GM23338 (cell line): ENCODE data around the gene PRKAR1A.

Experiments
- CREB1 ChIP-seq: fragments of 250-450 bp; sonication (Bioruptor Pico); IDR thresholded peaks from 2 replicates; pipeline ENCODE4 v1.5.0; 2020; ENCODE audit warnings: low read depth, mild to moderate bottlenecking, moderate library complexity
- CTCF ChIP-seq, 2 experiments: fragments of 200-600 bp in 1 of 2; sonication (generic) in 1 of 2; conservative IDR thresholded peaks; 2 replicates each; pipeline versions ENCODE4 v1.5.1 to v1.6.1; 2016 to 2017; ENCODE audit warnings: antibody characterized with exemption in 2 of 2, low read depth in 2 of 2, mild to moderate bottlenecking in 2 of 2, moderate library complexity in 1 of 2
- EZH2 ChIP-seq: fragments of 200-600 bp; sonication (generic); IDR thresholded peaks from one replicate; pipeline ENCODE4 v1.8.0; 2017; ENCODE audit warnings: antibody characterized with exemption, mild to moderate bottlenecking, low read depth; ENCODE audit not compliant: unreplicated experiment
- EZH2phosphoT487 ChIP-seq: fragments of 200-600 bp; sonication (generic); IDR thresholded peaks from one replicate; pipeline ENCODE4 v1.8.1; 2018; ENCODE audit warnings: antibody characterized with exemption; ENCODE audit not compliant: unreplicated experiment
- JUNB ChIP-seq: IDR thresholded peaks from one replicate; pipeline ENCODE4 v1.6.1; 2016; ENCODE audit warnings: antibody characterized with exemption; ENCODE audit not compliant: unreplicated experiment

GRCh38 chr17:68463211-68464019 lies 48.8 kb upstream of the PRKAR1A start:
- TF ChIP-seq CTCF (conservative IDR thresholded peaks at IDR 0.05; ENCODE audit: low read depth in 2 of 2) (no peak), EZH2phosphoT487 (no peak), CREB1 (CRISPR knock-in tag) (no peak), EZH2 (no peak), JUNB (no peak)
